Measurements from ENCODE around the gene LIN54.
A peak's percentile ranks its signal among the peaks of the same experiment; 100 is the strongest.

LIN54 gene

GRCh38 chr4:82889287-82889686 is 121.3 kb downstream of the LIN54 start:
- H3K4me1 ChIP-seq: peaks cover 35% of the 10 kb centered on the region
- H3K9ac ChIP-seq: peak overlapping the region; percentile 95; the same call in 1 of the 2 replicates
- peaks cover 11% of the 10 kb centered on the region for H3K36me3 ChIP-seq
- peak overlapping the region; percentile 83 for H3K4me2 ChIP-seq
- TF ChIP-seq Cebpa-rat (IDR thresholded peaks at IDR 0.05): no peak
- peak overlapping the region; percentile 94; the same call in 1 of the 2 replicates for H3K27ac ChIP-seq
- H3K9me3 ChIP-seq: no peaks in the 10 kb centered on the region
- peak overlapping the region; percentile 84 for H3K4me3 ChIP-seq
- peaks cover 66% of the 10 kb centered on the region for H4K20me1 ChIP-seq
- H3K27me3 ChIP-seq: no peaks in the 10 kb centered on the region

GRCh38 chr4:82886147-82886942 is 124.3 kb downstream of the LIN54 start:
- no peak overlapping the region for H3K9ac ChIP-seq
- no peak overlapping the region for H3K4me2 ChIP-seq
- no peaks in the 10 kb centered on the region for H3K9me3 ChIP-seq
- no peak for TF ChIP-seq Cebpa-rat (IDR thresholded peaks at IDR 0.05)
- peaks cover 21% of the 10 kb centered on the region for H3K36me3 ChIP-seq
- peaks cover 16% of the 10 kb centered on the region for H3K4me1 ChIP-seq
- H3K4me3 ChIP-seq: no peak overlapping the region
- H4K20me1 ChIP-seq: peaks cover 89% of the 10 kb centered on the region
- H3K27ac ChIP-seq: no peak overlapping the region
- H3K27me3 ChIP-seq: no peaks in the 10 kb centered on the region

GRCh38 chr4:82885410-82885809 is 125.2 kb downstream of the LIN54 start:
- Histone ChIP-seq H3K27ac (no peak overlapping the region), H3K36me3 (peaks cover 30% of the 10 kb centered on the region), H3K4me1 (peaks cover 16% of the 10 kb centered on the region), H3K9me3 (no peaks in the 10 kb centered on the region), H3K9ac (no peak overlapping the region), H3K4me2 (no peak overlapping the region), H3K27me3 (no peaks in the 10 kb centered on the region), H3K4me3 (no peak overlapping the region), H4K20me1 (peaks cover 98% of the 10 kb centered on the region)
- no peak for TF ChIP-seq Cebpa-rat (IDR thresholded peaks at IDR 0.05)

Measured in BLaER1 (cell line).